ENCODE data around the gene B3GNT9.

The B3GNT9 gene

GRCh38 chr16:67115639-67116038 is 35.2 kb downstream of the B3GNT9 start:
- no peak overlapping the region for H3K4me3 ChIP-seq (replicated peaks in 1 of 2; ENCODE audit: low read depth in 2 of 2, low read length in 2 of 2)
- peak; percentile 32 to 92 for DNase-seq (ENCODE audit: low read depth in 2 of 2)
- TF ChIP-seq, protein P1, sequence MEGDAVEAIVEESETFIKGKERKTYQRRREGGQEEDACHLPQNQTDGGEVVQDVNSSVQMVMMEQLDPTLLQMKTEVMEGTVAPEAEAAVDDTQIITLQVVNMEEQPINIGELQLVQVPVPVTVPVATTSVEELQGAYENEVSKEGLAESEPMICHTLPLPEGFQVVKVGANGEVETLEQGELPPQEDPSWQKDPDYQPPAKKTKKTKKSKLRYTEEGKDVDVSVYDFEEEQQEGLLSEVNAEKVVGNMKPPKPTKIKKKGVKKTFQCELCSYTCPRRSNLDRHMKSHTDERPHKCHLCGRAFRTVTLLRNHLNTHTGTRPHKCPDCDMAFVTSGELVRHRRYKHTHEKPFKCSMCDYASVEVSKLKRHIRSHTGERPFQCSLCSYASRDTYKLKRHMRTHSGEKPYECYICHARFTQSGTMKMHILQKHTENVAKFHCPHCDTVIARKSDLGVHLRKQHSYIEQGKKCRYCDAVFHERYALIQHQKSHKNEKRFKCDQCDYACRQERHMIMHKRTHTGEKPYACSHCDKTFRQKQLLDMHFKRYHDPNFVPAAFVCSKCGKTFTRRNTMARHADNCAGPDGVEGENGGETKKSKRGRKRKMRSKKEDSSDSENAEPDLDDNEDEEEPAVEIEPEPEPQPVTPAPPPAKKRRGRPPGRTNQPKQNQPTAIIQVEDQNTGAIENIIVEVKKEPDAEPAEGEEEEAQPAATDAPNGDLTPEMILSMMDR (IDR thresholded peaks at IDR 0.05; ENCODE audit: low read depth, low read length): no peak

DNA sequence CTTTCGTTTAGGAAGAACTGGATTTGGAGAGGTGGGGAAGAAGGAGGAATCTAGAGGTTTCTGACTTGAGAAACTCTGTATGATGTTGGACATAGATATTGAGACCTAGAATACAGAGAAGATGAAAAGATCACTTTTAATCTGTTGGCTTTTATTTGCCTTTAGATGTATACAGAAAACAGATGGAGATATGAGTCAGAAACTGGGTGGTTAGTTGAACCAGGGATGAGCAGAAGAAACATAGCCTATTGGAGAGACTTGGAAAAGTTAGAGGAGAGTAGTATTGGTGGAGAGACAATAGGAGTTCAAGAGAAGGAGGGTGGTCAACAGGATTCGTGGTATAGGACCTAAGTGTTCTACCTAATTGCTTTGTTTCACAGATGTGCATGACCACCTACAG is 36.0 kb downstream of the B3GNT9 start:
- no peak overlapping the region for H3K4me3 ChIP-seq (replicated peaks in 1 of 2; ENCODE audit: low read depth in 2 of 2, low read length in 2 of 2)
- TF ChIP-seq, protein P1 (IDR thresholded peaks at IDR 0.05; ENCODE audit: low read depth, low read length): no peak
- DNase-seq (ENCODE audit: low read depth in 2 of 2): no peak

- no peak overlapping the region for H3K4me3 ChIP-seq (replicated peaks in 1 of 2; ENCODE audit: low read depth in 2 of 2, low read length in 2 of 2)
- TF ChIP-seq, protein P1 (IDR thresholded peaks at IDR 0.05; ENCODE audit: low read depth, low read length): no peak
- no peak for DNase-seq (ENCODE audit: low read depth in 2 of 2)
Observed at GRCh38 chr16:67112591-67113399, 38.0 kb downstream of the B3GNT9 start.

DNA sequence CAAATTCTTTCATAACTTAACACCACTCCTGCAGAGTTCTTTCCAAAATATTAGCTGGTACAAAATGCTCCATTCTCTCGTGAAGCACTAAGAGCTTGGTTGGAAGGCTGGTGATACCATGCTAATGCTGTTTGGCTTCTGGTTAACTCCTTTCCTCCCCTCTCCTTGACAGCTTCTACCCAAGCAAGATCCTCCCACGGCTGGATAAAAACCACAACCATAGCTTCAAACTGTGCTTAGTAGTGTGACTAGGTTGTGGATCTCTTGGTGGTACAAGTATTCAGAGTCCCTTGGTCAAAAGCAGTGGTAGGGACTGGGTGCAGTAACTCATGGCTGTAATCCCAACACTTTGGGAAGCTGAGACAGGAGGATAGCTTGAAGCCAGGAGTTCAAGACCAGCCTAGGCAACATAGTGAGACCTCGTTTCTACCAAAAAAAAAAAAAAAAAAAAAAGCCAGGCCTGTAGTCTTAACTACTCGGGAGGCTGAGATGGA is 38.8 kb downstream of the B3GNT9 start:
- no peak overlapping the region for H3K4me3 ChIP-seq (replicated peaks in 1 of 2; ENCODE audit: low read depth in 2 of 2, low read length in 2 of 2)
- TF ChIP-seq, protein P1 (IDR thresholded peaks at IDR 0.05; ENCODE audit: low read depth, low read length): no peak
- DNase-seq (ENCODE audit: low read depth in 2 of 2): no peak

- DNase-seq (ENCODE audit: low read depth in 2 of 2): peak; percentile 91 to 92
- TF ChIP-seq, protein P1 (IDR thresholded peaks at IDR 0.05; ENCODE audit: low read depth, low read length): no peak
- H3K4me3 ChIP-seq (replicated peaks in 1 of 2; ENCODE audit: low read depth in 2 of 2, low read length in 2 of 2): peak within 1 kb of the TSS; percentile 93 to 96
Observed at GRCh38 chr16:67109407-67110135, 41.2 kb downstream of the B3GNT9 start, which contains the start of gene PHAF1. Gene PHAF1, plus strand, starts transcription at chr16:67109941. Its CDS starts 235 bp downstream, at chr16:67110176.

DNA sequence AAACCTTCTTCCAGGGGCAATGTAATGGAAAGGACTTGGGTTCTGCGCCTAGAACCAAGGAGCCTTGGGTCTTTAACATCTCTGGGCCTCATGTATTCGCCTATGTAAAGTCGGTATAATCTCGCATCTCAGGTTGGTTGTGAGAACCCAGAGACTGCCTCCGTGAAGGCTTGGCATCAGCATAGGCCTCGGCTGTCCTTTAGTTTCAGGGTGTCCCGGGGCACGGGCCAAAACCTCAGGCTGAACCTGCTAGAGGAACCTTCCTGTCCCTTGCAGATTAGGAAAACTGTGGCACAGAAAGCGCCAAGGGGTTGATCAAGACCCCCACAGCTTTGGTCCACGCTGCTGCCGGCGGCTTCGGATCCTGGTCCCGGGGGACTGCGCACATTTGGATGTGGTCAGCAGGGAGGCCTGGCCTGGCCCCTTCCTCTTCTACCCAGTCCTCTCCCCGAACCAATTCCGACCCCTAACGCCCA is 41.8 kb downstream of the B3GNT9 start:
- H3K4me3 ChIP-seq (replicated peaks in 1 of 2; ENCODE audit: low read depth in 2 of 2, low read length in 2 of 2): peak overlapping the region in 1 of 2 donors; percentile 93
- no peak for DNase-seq (ENCODE audit: low read depth in 2 of 2)
- TF ChIP-seq, protein P1 (IDR thresholded peaks at IDR 0.05; ENCODE audit: low read depth, low read length): no peak

Data from cardiac fibroblast (primary cell).